ENCODE data around the gene SAMD9. TPM values are rescaled to one million over a fixed set of nuclear protein-coding genes. Genes with fewer than 3 reads are reported as not detected.

The SAMD9 gene
- total RNA-seq, 1 experiment from 2014 or later, result 4.4 TPM

DNA sequence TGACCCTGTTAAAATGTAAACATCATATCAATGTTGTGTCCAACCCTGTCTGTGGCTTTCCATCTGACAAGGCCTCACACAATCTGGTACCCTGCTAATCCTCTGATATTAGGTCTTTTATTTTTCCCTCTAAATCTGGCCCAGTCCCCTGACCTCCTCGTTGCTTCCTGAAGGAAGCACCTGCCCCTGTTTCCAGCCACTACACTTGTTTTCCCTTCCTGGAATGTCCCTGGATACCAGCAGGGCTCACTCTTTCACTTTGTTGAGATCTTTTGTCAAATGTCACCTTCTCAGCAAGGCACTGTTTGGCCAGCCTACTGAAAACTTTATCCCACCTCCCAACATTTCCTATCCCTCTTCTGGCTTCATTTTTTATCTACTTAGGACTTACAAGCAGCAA, 28.3 kb upstream of the SAMD9 start:
- Mint-ChIP-seq H3K9me3 (ENCODE audit: unreplicated experiment) (no peaks in the 10 kb centered on the region), H3K4me3 (ENCODE audit: unreplicated experiment) (no peak overlapping the region), H3K27me3 (ENCODE audit: insufficient read depth, unreplicated experiment) (no peaks in the 10 kb centered on the region), H3K36me3 (ENCODE audit: insufficient read depth, unreplicated experiment) (no peaks in the 10 kb centered on the region), H3K27ac (ENCODE audit: low read depth, unreplicated experiment) (no peak overlapping the region), H3K4me1 (ENCODE audit: insufficient read depth, unreplicated experiment) (peaks cover 17% of the 10 kb centered on the region)
- ChIA-PET POLR2A (interaction anchor here (0.7 to 1.4 kb wide), 3 partner anchors 14 to 29 kb away, joined by 3 to 4 read pairs (median 3); partner anchors contain the start of gene SAMD9), CTCF (no interaction called here)
- intact Hi-C loops (cut with micrococcal nuclease), result no loop called here
- DNase-seq (ENCODE audit: unreplicated experiment), result no peak
- TF ChIP-seq, protein P1, sequence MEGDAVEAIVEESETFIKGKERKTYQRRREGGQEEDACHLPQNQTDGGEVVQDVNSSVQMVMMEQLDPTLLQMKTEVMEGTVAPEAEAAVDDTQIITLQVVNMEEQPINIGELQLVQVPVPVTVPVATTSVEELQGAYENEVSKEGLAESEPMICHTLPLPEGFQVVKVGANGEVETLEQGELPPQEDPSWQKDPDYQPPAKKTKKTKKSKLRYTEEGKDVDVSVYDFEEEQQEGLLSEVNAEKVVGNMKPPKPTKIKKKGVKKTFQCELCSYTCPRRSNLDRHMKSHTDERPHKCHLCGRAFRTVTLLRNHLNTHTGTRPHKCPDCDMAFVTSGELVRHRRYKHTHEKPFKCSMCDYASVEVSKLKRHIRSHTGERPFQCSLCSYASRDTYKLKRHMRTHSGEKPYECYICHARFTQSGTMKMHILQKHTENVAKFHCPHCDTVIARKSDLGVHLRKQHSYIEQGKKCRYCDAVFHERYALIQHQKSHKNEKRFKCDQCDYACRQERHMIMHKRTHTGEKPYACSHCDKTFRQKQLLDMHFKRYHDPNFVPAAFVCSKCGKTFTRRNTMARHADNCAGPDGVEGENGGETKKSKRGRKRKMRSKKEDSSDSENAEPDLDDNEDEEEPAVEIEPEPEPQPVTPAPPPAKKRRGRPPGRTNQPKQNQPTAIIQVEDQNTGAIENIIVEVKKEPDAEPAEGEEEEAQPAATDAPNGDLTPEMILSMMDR (IDR thresholded peaks at IDR 0.05; ENCODE audit: unreplicated experiment), result no peak
- BruUV-seq (replicated peaks), result no TSS peak

GRCh38 chr7:93145354-93145753, 27.6 kb upstream of the SAMD9 start:
- DNase-seq (ENCODE audit: unreplicated experiment), result no peak
- Mint-ChIP-seq H3K36me3 (ENCODE audit: insufficient read depth, unreplicated experiment) (no peaks in the 10 kb centered on the region), H3K4me3 (ENCODE audit: unreplicated experiment) (no peak overlapping the region), H3K4me1 (ENCODE audit: insufficient read depth, unreplicated experiment) (peaks cover 17% of the 10 kb centered on the region), H3K27ac (ENCODE audit: low read depth, unreplicated experiment) (no peak overlapping the region), H3K9me3 (ENCODE audit: unreplicated experiment) (no peaks in the 10 kb centered on the region), H3K27me3 (ENCODE audit: insufficient read depth, unreplicated experiment) (no peaks in the 10 kb centered on the region)
- ChIA-PET CTCF (interaction anchor here (0.9 kb wide), 1 partner anchor 9 kb away, joined by 3 read pairs; no protein-coding TSS in a partner anchor), POLR2A (interaction anchor here (0.6 to 1.4 kb wide), 3 partner anchors 11 to 87 kb away, joined by 3 read pairs; partner anchors contain the start of gene VPS50)
- no TSS peak for BruUV-seq (replicated peaks)
- TF ChIP-seq, protein P1 (IDR thresholded peaks at IDR 0.05; ENCODE audit: unreplicated experiment), result no peak
- intact Hi-C loops (cut with micrococcal nuclease), result no loop called here

DNA sequence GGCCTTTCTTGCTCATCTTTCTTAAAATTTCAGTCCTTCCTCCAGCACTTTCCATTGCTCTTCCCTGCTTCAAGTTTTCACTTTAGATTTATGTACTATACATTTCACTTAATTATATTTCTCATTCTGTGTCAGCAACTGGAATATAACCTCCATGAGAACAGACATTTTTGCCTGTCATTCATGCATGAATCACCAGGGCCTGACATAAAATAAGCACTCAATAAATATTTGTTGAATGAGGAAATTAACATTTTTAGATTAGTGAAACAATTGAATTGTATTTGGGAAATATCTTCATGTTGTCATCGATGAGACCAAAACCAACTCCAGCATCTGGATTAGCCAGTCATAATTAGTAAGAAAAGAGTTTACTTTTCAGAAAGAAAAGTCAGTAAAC, 24.3 kb upstream of the SAMD9 start:
- TF ChIP-seq, protein P1 (IDR thresholded peaks at IDR 0.05; ENCODE audit: unreplicated experiment), result no peak
- intact Hi-C loops (cut with micrococcal nuclease), result no loop called here
- H3K27me3 Mint-ChIP-seq (ENCODE audit: insufficient read depth, unreplicated experiment), result no peaks in the 10 kb centered on the region
- H3K4me1 Mint-ChIP-seq (ENCODE audit: insufficient read depth, unreplicated experiment), result peaks cover 3% of the 10 kb centered on the region
- no peaks in the 10 kb centered on the region for H3K9me3 Mint-ChIP-seq (ENCODE audit: unreplicated experiment)
- CTCF ChIA-PET, result interaction anchor here (0.6 to 1.5 kb wide), 2 partner anchors 50 to 552 kb away, joined by 3 read pairs; partner anchors contain the start of gene FAM133B
- no peak overlapping the region for H3K27ac Mint-ChIP-seq (ENCODE audit: low read depth, unreplicated experiment)
- no peak for DNase-seq (ENCODE audit: unreplicated experiment)
- no TSS peak for BruUV-seq (replicated peaks)
- no peak overlapping the region for H3K4me3 Mint-ChIP-seq (ENCODE audit: unreplicated experiment)
- POLR2A ChIA-PET, result interaction anchor here (1.3 kb wide), 1 partner anchor 25 kb away, joined by 3 read pairs; the partner anchor contains the start of gene SAMD9
- H3K36me3 Mint-ChIP-seq (ENCODE audit: insufficient read depth, unreplicated experiment), result no peaks in the 10 kb centered on the region

DNA sequence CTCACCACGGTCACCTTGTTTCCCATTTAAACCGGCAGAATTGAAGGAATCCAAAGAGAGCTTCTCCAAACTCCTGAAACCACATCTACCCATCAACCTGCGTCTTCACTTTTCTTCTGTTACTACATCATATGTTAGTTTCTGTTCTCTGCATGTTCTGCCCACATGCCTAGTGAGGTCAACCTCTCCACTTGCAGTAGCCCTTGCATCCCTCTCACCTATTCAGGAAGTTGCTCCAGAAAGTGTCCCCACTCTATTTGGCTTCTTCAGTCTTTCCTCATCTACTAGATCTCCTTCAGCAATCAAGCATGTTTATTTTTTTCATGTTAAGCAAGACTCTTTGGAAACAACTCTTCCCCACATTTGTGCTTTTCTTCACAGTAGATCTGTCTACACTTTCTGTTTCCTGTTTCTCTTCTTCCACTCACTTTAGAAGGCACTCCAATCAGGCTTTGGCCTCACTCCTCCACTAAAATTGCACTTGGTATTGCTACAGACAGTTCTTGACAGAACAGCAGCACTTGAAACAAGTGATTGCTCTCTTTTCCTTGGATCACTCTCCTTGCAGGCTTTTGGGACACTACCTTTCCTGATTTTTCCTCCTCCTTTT, 22.9 kb upstream of the SAMD9 start:
- CTCF ChIA-PET, result interaction anchor here (0.6 kb wide), 1 partner anchor 49 kb away, joined by 3 read pairs; no protein-coding TSS in a partner anchor

More for the DNA sequence above, 22.9 kb upstream of the SAMD9 start:
- H3K4me3 Mint-ChIP-seq (ENCODE audit: unreplicated experiment), result no peak overlapping the region
- H3K9me3 Mint-ChIP-seq (ENCODE audit: unreplicated experiment), result no peaks in the 10 kb centered on the region
- no peak overlapping the region for H3K27ac Mint-ChIP-seq (ENCODE audit: low read depth, unreplicated experiment)
- no TSS peak for BruUV-seq (replicated peaks)
- POLR2A ChIA-PET, result no interaction called here
- TF ChIP-seq, protein P1 (IDR thresholded peaks at IDR 0.05; ENCODE audit: unreplicated experiment), result no peak
- H3K27me3 Mint-ChIP-seq (ENCODE audit: insufficient read depth, unreplicated experiment), result peaks cover under 1% of the 10 kb centered on the region
- intact Hi-C loops (cut with micrococcal nuclease), result no loop called here
- no peak for DNase-seq (ENCODE audit: unreplicated experiment)
- no peaks in the 10 kb centered on the region for H3K4me1 Mint-ChIP-seq (ENCODE audit: insufficient read depth, unreplicated experiment)
- H3K36me3 Mint-ChIP-seq (ENCODE audit: insufficient read depth, unreplicated experiment), result no peaks in the 10 kb centered on the region

All from MCF 10A (cell line).